K562 (cell line): ENCODE measurements around the gene LRRC71. TPM values are rescaled to one million over a fixed set of nuclear protein-coding genes. Genes with fewer than 3 reads are reported as not detected.

Experiments
- ATAC-seq: fragments of 200-7000 bp; cut with Tn5 transposase; 3 replicates; pipeline ENCODE4 v1.9.1; 2020; ENCODE audit warnings: moderate library complexity
- BruUV-seq: library from RNA; stranded (reverse); fragments of 400-500 nt; replicated peaks from 2 replicates; lab custom pipeline; 2021; lab: Mats Ljungman, UMichigan
- CTCF ChIA-PET: fragments of 300-600 bp; formaldehyde crosslinking; extraction: SDS; loops from one replicate; lab custom pipeline; 2021; ENCODE audit warnings: low intra/inter-chr PET ratio; lab: Yijun Ruan, JAX
- POLR2A ChIA-PET: fragments of 300-600, 350-650 bp; sonication (Branson Sonifier 250); formaldehyde crosslinking; extraction: SDS; loops from one replicate; lab custom pipeline; 2021; ENCODE audit warnings: antibody characterized with exemption, inconsistent platforms; lab: Yijun Ruan, JAX
- DNase-seq, 4 experiments: peaks; one replicate each; pipeline versions ENCODE4 v3.0.0 to v3.0.0-alpha.2; 2011 to 2018; ENCODE audit warnings: low spot score in 3 of 4, mixed read lengths in 3 of 4; ENCODE audit errors: extremely low read depth in 1 of 4
- FAIRE-seq: peaks from 2 replicates; lab custom pipeline; 2011; peaks lifted over from hg19 to GRCh38; lab: Jason Lieb, UNC
- H2AFZ ChIP-seq: 2 replicates; pipeline ENCODE4 v1.6.0; 2011; ENCODE audit warnings: low read depth, low read length, control low read depth, inconsistent platforms
- H3K27ac ChIP-seq: fragments of 200-600 bp; 3 replicates; pipeline ENCODE4 v1.8.0; 2011; ENCODE audit warnings: low read depth, mild to moderate bottlenecking, control low read depth, inconsistent platforms, low read length, moderate library complexity, mixed read lengths; ENCODE audit errors: extremely low read depth
- H3K27me3 ChIP-seq, 2 experiments: fragments of 300-600 bp in 1 of 2; 2 replicates in 1 of 2; 3 replicates in 1 of 2; pipeline versions ENCODE4 v1.6.0 to v1.8.0; 2011; ENCODE audit warnings: inconsistent platforms in 2 of 2, low read length in 2 of 2, mild to moderate bottlenecking in 1 of 2, mixed read lengths in 1 of 2, moderate library complexity in 1 of 2; ENCODE audit not compliant: control insufficient read depth in 2 of 2, insufficient read depth in 2 of 2
- H3K36me3 ChIP-seq: fragments of 300-600 bp; 3 replicates; pipeline ENCODE4 v1.8.0; 2011; ENCODE audit warnings: mild to moderate bottlenecking, low read length, inconsistent platforms; ENCODE audit not compliant: control insufficient read depth, insufficient read depth
- H3K4me1 ChIP-seq, 2 experiments: fragments of 200-600 bp in 1 of 2; replicated peaks in 1 of 2; 2 replicates in 1 of 2; 3 replicates in 1 of 2; pipeline versions ENCODE4 v1.5.1 to v1.8.0; 2011; ENCODE audit warnings: inconsistent platforms in 2 of 2, low read length in 2 of 2, mild to moderate bottlenecking in 1 of 2, mixed read lengths in 1 of 2, moderate library complexity in 1 of 2; ENCODE audit not compliant: control insufficient read depth in 2 of 2, insufficient read depth in 2 of 2
- H3K4me2 ChIP-seq: 2 replicates; pipeline ENCODE4 v1.6.1; 2011; ENCODE audit warnings: low read length, control low read depth, inconsistent platforms, mixed read lengths; ENCODE audit not compliant: insufficient read depth
- H3K4me3 ChIP-seq: fragments of 200-600 bp; sonication (generic), shearing (Covaris generic); 2 replicates; pipeline ENCODE4 v1.5.1; 2016; ENCODE audit warnings: control low read depth, inconsistent platforms
- H3K79me2 ChIP-seq: fragments of 200-600 bp; 3 replicates; pipeline ENCODE4 v1.8.0; 2011; ENCODE audit warnings: low read length, inconsistent platforms; ENCODE audit not compliant: control insufficient read depth, insufficient read depth
- H3K9ac ChIP-seq, 2 experiments: 2 replicates each; pipeline versions ENCODE4 v1.6.0 to v1.6.1; 2011; ENCODE audit warnings: low read depth in 2 of 2, low read length in 2 of 2, control low read depth in 1 of 2, inconsistent platforms in 1 of 2, mild to moderate bottlenecking in 1 of 2, mixed read lengths in 1 of 2; ENCODE audit not compliant: insufficient read depth in 1 of 2
- H3K9me1 ChIP-seq: one replicate; pipeline ENCODE4 v1.6.0; 2011; ENCODE audit warnings: inconsistent platforms, mild to moderate bottlenecking, low read length, moderate library complexity; ENCODE audit not compliant: control insufficient read depth, insufficient read depth
- H3K9me3 ChIP-seq: replicated peaks from 2 replicates; pipeline ENCODE4 v1.5.1; 2011; ENCODE audit warnings: low read depth, low read length, inconsistent platforms; ENCODE audit not compliant: control insufficient read depth, insufficient read depth
- H4K20me1 ChIP-seq: replicated peaks from 2 replicates; pipeline ENCODE4 v1.6.1; 2011; ENCODE audit warnings: low read length, inconsistent platforms, mixed read lengths; ENCODE audit not compliant: control insufficient read depth, insufficient read depth
- BRCA1 ChIP-seq, 2 experiments: fragments of 450-650 bp in 1 of 2; sonication (generic) in 1 of 2; formaldehyde crosslinking in 1 of 2; IDR thresholded peaks; 2 replicates each; pipeline versions ENCODE4 v1.5.0 to v1.6.1; 2017 to 2020; ENCODE audit warnings: mild to moderate bottlenecking in 1 of 2, missing genetic modification reagents in 1 of 2
- CTCF ChIP-seq, 3 experiments: IDR thresholded peaks in 2 of 3; conservative IDR thresholded peaks in 1 of 3; 2 replicates each; pipeline ENCODE4 v1.5.1; 2011 to 2012; ENCODE audit warnings: low read length in 3 of 3, mild to moderate bottlenecking in 3 of 3, control low read depth in 2 of 3, improper control_type of control experiment in 1 of 3, inconsistent platforms in 1 of 3, low read depth in 1 of 3, mixed read lengths in 1 of 3, moderate library complexity in 1 of 3; ENCODE audit not compliant: insufficient read depth in 2 of 3
- OTX1 ChIP-seq: fragments of 450-650 bp; formaldehyde crosslinking; IDR thresholded peaks from 2 replicates; pipeline ENCODE4 v1.4.0; 2022; ENCODE audit warnings: mild to moderate bottlenecking
- SPI1 ChIP-seq: IDR thresholded peaks from 2 replicates; pipeline ENCODE4 v1.6.1; 2011; ENCODE audit warnings: low read depth, low read length, control low read depth, borderline replicate concordance
- ZFX ChIP-seq: sonication (generic); formaldehyde crosslinking; IDR thresholded peaks from 2 replicates; pipeline ENCODE4 v1.8.0; 2022; ENCODE audit warnings: mild to moderate bottlenecking, missing genetic modification reagents, moderate library complexity
- WGBS: fragments of 100-300 bp; shearing (Covaris generic); methylation state at CpG from one replicate; pipeline ENCODE4 v1.1.6; 2016; ENCODE audit warnings: low coverage, mixed read lengths; ENCODE audit not compliant: insufficient coverage; ENCODE audit errors: missing lambda C conversion rate; 5-methylcytosine and 5-hydroxymethylcytosine counted together
- in situ Hi-C: fragments of 300-500 bp; cut with MboI; formaldehyde crosslinking; loops from 4 replicates; pipeline ENCODE4 v1.15.0; 2018; ENCODE audit warnings: inconsistent platforms, mixed read lengths
- intact Hi-C: fragments of 100-400 bp; cut with micrococcal nuclease; formaldehyde crosslinking; loops from 2 replicates; pipeline ENCODE4 v1.14.2; 2022
- polyA plus RNA-seq, 8 experiments: library from polyadenylated mRNA; depleted of rRNA in 4 of 8; stranded (reverse) in 5 of 8; unstranded in 3 of 8; fragments of >200 nt; fragmentation: Nextera tagmentation in 2 of 8; fragmentation: Illumina TruSeq in 1 of 8; extraction: Ambion mirVana in 2 of 8; extraction: Trizol in 1 of 8; gene quantifications; 2 replicates each; pipeline versions ENCODE4 v1.2.1 to v1.2.3, GENCODE V29; 2011 to 2014; ENCODE audit warnings: inconsistent platforms in 1 of 8, missing spikeins in 1 of 8
- total RNA-seq, 7 experiments: library from RNA; depleted of rRNA in 6 of 7; stranded (reverse); fragments of >200 nt in 6 of 7; fragmentation: Illumina TruSeq in 2 of 7; extraction: Trizol in 2 of 7; gene quantifications; 2 replicates each; pipeline versions ENCODE4 v1.2.1 to v1.2.3, GENCODE V29; 2011 to 2021; ENCODE audit warnings: low replicate concordance in 1 of 7
- TF ChIP-seq, protein P1 (sequence below): fragments of 450-650 bp; IDR thresholded peaks from 2 replicates; pipeline ENCODE4 v1.6.1; 2017; ENCODE audit warnings: antibody characterized with exemption, mild to moderate bottlenecking
- TF ChIP-seq, protein P2 (sequence below): fragments of 450-650 bp; formaldehyde crosslinking; IDR thresholded peaks from 2 replicates; pipeline ENCODE4 v1.4.0; 2022; ENCODE audit warnings: missing genetic modification characterization
- TF ChIP-seq, protein P3 (sequence below): sonication (generic); formaldehyde crosslinking; IDR thresholded peaks from 2 replicates; pipeline ENCODE4 v1.9.0; 2022; ENCODE audit warnings: mild to moderate bottlenecking, missing genetic modification reagents

Gene LRRC71
- total and polyA plus RNA-seq, 9 of the 15 experiments (the other 6 are each of a cell fraction or from before 2014, with no cell fraction given), result 0.06 to 1.2 (median 0.51) TPM; not detected in 1

GRCh38 chr1:156911577-156912298 is 8.7 kb upstream of the LRRC71 start:
- H3K9me3 ChIP-seq, result peaks cover 3% of the 10 kb centered on the region; the same call in 1 of the 2 replicates
- no peak overlapping the region for H3K4me3 ChIP-seq
- H3K79me2 ChIP-seq, result peaks cover 23% of the 10 kb centered on the region
- H3K27ac ChIP-seq, result no peak overlapping the region
- H2AFZ ChIP-seq, result no peak overlapping the region
- ChIA-PET CTCF (interaction anchor here (0.7 to 2.0 kb wide), 3 partner anchors 16 to 20 kb away, joined by 5 to 12 read pairs (median 6); no protein-coding TSS in a partner anchor), POLR2A (interaction anchor here (0.8 to 1.6 kb wide), 6 partner anchors 8 to 52 kb away, joined by 3 to 4 read pairs (median 3); partner anchors contain the start of gene LRRC71)
- H3K4me1 ChIP-seq, result peaks cover 52 to 68% of the 10 kb centered on the region in 2 experiments
- no peak for ATAC-seq
- no peaks in the 10 kb centered on the region for H4K20me1 ChIP-seq
- in situ Hi-C loops (no loop called here), intact Hi-C loops (no loop called here)
- no peaks in the 10 kb centered on the region for H3K27me3 ChIP-seq
- 47% methylated on average over 6 of the region's 6 CpGs for WGBS
- peaks cover 4% of the 10 kb centered on the region for H3K9me1 ChIP-seq
- no peak for FAIRE-seq
- peak overlapping the region; percentile 12; the same call in 1 of the 2 replicates for H3K4me2 ChIP-seq
- BruUV-seq, result no TSS peak
- peaks cover 6% of the 10 kb centered on the region for H3K36me3 ChIP-seq
- peak overlapping the region in 1 of 2 experiments; percentile 88; a peak in 2 of 4 replicates for H3K9ac ChIP-seq
- DNase-seq, result no peak
- peak; percentile 28; the same call in 1 of the 2 replicates for TF ChIP-seq SPI1
- TF ChIP-seq BRCA1 (IDR thresholded peaks at IDR 0.05), result no peak
- no peak for TF ChIP-seq BRCA1 (CRISPR knock-in tag; IDR thresholded peaks at IDR 0.05)
- 0 out of 2 replicates have a peak, but pooled peaks have one; percentile 11 for TF ChIP-seq ZFX (CRISPR knock-in tag)
- peak in 1 of 3 experiments; percentile 8; a peak in 1 of 6 replicates for TF ChIP-seq CTCF (IDR thresholded peaks at IDR 0.05 in 2 of 3, conservative IDR thresholded peaks at IDR 0.05 in 1 of 3; ENCODE audit: insufficient read depth in 2 of 3, low read depth in 1 of 3, low read length in 3 of 3)
- TF ChIP-seq OTX1, result no peak
- TF ChIP-seq, protein P1, sequence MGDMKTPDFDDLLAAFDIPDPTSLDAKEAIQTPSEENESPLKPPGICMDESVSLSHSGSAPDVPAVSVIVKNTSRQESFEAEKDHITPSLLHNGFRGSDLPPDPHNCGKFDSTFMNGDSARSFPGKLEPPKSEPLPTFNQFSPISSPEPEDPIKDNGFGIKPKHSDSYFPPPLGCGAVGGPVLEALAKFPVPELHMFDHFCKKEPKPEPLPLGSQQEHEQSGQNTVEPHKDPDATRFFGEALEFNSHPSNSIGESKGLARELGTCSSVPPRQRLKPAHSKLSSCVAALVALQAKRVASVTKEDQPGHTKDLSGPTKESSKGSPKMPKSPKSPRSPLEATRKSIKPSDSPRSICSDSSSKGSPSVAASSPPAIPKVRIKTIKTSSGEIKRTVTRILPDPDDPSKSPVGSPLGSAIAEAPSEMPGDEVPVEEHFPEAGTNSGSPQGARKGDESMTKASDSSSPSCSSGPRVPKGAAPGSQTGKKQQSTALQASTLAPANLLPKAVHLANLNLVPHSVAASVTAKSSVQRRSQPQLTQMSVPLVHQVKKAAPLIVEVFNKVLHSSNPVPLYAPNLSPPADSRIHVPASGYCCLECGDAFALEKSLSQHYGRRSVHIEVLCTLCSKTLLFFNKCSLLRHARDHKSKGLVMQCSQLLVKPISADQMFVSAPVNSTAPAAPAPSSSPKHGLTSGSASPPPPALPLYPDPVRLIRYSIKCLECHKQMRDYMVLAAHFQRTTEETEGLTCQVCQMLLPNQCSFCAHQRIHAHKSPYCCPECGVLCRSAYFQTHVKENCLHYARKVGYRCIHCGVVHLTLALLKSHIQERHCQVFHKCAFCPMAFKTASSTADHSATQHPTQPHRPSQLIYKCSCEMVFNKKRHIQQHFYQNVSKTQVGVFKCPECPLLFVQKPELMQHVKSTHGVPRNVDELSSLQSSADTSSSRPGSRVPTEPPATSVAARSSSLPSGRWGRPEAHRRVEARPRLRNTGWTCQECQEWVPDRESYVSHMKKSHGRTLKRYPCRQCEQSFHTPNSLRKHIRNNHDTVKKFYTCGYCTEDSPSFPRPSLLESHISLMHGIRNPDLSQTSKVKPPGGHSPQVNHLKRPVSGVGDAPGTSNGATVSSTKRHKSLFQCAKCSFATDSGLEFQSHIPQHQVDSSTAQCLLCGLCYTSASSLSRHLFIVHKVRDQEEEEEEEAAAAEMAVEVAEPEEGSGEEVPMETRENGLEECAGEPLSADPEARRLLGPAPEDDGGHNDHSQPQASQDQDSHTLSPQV, result peak; percentile 22; the same call in 1 of the 2 replicates
- TF ChIP-seq, protein P2, sequence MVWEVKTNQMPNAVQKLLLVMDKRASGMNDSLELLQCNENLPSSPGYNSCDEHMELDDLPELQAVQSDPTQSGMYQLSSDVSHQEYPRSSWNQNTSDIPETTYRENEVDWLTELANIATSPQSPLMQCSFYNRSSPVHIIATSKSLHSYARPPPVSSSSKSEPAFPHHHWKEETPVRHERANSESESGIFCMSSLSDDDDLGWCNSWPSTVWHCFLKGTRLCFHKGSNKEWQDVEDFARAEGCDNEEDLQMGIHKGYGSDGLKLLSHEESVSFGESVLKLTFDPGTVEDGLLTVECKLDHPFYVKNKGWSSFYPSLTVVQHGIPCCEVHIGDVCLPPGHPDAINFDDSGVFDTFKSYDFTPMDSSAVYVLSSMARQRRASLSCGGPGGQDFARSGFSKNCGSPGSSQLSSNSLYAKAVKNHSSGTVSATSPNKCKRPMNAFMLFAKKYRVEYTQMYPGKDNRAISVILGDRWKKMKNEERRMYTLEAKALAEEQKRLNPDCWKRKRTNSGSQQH, result no peak
- TF ChIP-seq, protein P3, sequence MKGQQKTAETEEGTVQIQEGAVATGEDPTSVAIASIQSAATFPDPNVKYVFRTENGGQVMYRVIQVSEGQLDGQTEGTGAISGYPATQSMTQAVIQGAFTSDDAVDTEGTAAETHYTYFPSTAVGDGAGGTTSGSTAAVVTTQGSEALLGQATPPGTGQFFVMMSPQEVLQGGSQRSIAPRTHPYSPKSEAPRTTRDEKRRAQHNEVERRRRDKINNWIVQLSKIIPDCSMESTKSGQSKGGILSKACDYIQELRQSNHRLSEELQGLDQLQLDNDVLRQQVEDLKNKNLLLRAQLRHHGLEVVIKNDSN (CRISPR knock-in tag), result 0 out of 2 replicates have a peak, but pooled peaks have one; percentile 28
